ENCODE results near the gene CC2D1A.

The CC2D1A gene

GRCh38 chr19:13979244-13979615, 73.2 kb downstream of the CC2D1A start:
- H3K4me3 ChIP-seq (replicated peaks; ENCODE audit: low read depth, low read length): peak overlapping the region; percentile 11; the same call in 1 of the 2 replicates
- DNase-seq (ENCODE audit: extremely low read depth, low read depth): no peak
- no peak for TF ChIP-seq CTCF (IDR thresholded peaks at IDR 0.05; ENCODE audit: low read depth, low read length, missing control alignments)

- H3K4me3 ChIP-seq (replicated peaks; ENCODE audit: low read depth, low read length): no peak overlapping the region
- no peak for TF ChIP-seq CTCF (IDR thresholded peaks at IDR 0.05; ENCODE audit: low read depth, low read length, missing control alignments)
- DNase-seq (ENCODE audit: extremely low read depth, low read depth): no peak
These were observed 73.7 kb downstream of the CC2D1A start for GRCh38 chr19:13979686-13980085.

GRCh38 chr19:13980340-13980739, 74.3 kb downstream of the CC2D1A start:
- no peak overlapping the region for H3K4me3 ChIP-seq (replicated peaks; ENCODE audit: low read depth, low read length)
- no peak for DNase-seq (ENCODE audit: extremely low read depth, low read depth)
- no peak for TF ChIP-seq CTCF (IDR thresholded peaks at IDR 0.05; ENCODE audit: low read depth, low read length, missing control alignments)
